OCI-M2 (cell line): Measurements from ENCODE around the gene GGA3.
A peak's percentile ranks its signal among the peaks of the same experiment; 100 is the strongest.
"Not testable (repeated sequence)": the region's sequence is repeated elsewhere in the genome, so short reads cannot be mapped to it uniquely, and the experiment has no call there.

ENCODE experiments used
- DNase-seq: peaks from one replicate; lab custom pipeline; 2025; ENCODE audit not compliant: unreplicated experiment; lab: John Stamatoyannopoulos, UW

Gene GGA3

DNA sequence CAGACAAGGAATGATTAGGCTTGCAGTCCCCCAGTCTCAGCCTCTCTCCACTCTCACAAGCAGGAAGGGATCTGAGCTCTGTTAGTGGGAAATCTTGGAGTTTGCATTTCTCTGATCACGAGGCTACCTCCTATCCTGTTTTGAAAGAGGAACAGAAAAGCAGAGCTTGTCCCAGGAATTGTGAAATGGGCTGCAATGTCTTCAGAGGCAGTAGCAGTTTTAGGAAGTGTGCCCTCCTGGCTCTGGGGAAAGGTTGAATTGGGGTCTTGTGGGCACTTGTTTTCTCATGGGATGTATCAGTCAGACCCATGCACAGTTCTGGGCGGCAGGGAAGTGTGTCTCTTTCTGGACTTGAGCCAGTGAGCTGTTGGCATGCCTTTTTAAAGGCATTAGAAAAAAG, 33.1 kb downstream of the GGA3 start:
- no peak for DNase-seq

DNA sequence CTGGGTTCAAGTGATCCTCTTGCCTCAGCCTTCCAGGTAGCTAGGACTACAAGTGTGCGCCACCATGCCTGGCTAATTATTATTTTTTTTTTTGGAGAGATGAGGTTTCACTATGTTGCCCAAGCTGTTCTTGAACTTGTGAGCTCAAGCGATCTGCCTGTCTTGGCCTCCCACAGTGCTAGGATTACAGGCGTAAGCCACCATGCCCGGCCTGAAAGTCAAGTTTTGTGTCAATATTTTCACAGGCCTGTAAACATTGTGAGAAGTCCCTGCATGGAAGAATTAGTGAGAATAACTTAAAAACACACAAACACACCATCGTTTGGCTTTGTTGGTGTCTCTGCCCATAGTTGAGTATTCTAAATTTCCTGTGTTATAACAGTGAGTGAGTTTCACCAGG, 33.7 kb downstream of the GGA3 start:
- no peak for DNase-seq

DNA sequence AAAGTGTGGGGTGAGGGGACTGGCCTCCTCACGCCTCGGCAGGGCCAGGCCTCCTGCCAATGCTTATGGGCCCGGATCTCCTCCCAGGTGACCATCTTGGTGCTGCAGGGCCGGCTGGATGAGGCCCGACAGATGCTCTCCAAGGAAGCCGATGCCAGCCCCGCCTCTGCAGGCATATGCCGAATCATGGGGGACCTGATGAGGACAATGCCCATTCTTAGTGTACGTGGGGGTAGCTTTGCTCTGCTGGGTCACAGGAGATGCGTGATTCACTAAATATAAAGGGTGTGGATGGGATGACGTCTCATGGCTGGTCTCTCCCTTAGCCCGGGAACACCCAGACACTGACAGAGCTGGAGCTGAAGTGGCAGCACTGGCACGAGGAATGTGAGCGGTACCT, 36.4 kb downstream of the GGA3 start:
- no peak for DNase-seq

DNA sequence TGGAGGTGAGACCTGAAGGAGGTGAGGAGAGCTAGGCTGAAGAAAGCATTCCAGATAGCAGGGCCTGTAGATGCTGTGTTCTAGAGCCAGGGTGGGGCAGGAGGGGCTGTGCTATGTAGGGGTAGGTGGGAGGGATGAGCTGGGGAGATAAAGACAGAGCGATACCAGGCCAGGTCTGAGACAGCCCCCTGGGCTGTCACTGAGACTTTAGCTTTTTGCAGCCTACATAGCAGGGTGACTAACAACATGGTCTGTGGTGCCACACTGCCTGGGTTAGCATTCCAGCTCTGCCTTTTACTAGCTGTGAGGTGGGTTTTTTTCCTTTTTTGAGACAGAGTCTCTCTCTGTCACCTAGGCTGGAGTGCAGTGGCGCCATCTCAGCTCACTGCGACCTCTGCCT, 41.6 kb downstream of the GGA3 start:
- no peak for DNase-seq

DNA sequence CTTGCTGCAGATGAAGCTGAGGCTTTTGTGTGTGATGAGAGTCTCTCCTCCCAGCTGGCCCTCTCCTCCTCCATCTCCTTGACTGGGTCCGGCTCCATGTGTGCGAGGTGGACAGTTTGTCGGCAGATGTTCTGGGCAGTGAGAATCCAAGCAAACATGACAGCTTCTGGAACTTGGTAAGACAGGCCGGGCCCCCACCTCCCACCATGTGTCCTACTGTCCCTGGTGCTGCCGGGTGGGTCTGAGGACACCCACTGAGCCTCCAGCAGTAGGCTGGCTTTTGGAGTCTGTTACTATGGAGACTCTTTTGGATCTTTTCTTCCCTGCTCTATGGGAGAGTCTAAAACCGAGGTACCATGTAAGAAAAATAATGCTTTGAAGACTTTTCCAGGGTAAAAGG, 43.3 kb downstream of the GGA3 start:
- no peak for DNase-seq

DNA sequence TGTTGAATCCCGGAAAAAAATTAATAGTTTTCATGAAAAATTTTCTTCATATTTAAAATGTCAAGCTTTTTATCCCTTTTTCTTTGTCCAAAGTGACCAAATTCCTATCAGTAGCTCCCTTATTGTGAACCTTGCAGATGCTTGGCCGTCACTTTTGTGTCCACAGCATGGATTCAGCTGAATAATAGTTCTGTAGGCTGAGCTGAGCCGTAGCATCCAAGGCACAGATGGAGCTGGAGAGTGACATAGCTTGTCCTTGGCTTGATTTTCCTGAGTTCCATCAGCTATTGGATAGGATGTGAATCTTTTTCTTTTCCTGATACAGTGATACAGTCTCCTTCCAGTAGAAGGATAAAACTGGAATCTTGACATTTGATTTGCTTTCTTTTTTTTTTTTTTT, 52.3 kb downstream of the GGA3 start:
- DNase-seq = no peak

DNA sequence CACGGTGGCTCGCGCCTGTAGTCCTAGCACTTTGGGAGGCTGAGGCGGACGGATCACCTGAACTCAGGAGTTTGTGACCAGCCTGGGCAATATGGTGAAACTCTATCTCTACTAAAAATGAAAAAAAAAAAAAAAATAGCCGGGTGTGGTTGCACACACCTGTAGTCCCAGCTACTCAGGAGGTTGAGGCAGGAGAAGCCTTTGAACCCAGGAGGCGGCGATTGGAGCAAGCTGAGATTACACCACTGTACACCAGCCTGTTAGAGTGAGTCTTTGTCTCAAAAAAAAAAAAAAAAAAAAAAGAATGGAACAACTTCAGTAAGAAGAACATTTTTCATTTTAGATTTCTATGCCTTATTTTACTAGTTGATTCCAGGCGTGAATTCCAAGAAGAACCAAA, 53.2 kb downstream of the GGA3 start:
- DNase-seq = no peak

DNA sequence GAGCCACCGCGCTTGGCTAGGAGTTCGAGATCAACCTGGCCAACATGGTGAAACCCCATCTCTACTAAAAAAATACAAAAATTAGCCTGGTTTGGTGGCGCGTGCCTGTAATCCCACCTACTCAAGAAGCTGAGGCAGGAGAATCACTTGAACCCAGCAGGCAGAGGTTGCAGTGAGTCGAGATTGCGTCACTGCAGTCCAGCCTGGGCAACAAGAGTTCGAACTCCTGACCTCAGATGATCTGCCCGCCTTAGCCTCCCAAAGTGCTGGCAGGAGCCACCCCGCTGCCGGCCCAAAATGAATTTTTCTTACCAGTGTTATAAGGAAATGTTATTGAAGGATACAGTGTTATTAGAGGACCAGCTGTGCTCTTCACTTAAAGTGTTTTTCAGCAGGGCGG, 53.6 kb downstream of the GGA3 start:
- no peak for DNase-seq

DNA sequence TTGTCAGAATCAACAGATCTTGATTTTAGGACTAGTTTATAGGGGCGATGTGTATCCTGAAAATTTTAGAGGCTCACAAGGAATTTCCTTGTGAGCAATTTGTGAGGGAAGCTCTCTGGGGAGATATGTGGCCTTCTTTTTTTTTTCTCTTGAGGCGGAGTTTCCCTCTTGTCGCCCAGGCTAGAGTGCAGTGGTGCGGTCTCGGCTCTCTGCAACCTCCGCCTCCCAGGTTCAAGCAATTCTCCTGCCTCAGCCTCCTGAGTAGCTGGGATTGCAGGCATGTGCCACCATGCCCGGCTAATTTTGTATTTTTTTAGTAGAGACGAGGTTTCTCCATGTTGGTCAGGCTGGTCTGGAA, 54.4 kb downstream of the GGA3 start:
- not testable (repeated sequence) for DNase-seq

DNA sequence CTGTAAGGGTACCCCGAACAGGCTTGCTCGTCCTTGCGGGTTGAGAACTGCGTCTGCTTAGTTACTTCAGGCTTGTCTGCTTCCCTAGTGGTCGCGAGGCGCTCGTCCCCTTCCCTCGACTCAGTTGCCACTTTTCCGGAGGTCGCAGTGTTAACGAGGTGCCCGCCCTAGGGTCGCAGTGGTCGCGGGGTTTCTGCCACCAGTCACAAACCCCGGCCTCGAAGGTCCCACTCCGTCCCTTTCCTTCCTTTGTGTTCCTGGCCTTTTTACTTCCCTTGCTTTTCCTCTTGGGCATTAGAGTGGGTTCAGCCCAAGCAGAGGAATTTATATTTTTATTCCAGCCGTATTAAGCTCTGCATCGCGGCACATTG, 55.6 kb downstream of the GGA3 start:
- DNase-seq = no peak

DNA sequence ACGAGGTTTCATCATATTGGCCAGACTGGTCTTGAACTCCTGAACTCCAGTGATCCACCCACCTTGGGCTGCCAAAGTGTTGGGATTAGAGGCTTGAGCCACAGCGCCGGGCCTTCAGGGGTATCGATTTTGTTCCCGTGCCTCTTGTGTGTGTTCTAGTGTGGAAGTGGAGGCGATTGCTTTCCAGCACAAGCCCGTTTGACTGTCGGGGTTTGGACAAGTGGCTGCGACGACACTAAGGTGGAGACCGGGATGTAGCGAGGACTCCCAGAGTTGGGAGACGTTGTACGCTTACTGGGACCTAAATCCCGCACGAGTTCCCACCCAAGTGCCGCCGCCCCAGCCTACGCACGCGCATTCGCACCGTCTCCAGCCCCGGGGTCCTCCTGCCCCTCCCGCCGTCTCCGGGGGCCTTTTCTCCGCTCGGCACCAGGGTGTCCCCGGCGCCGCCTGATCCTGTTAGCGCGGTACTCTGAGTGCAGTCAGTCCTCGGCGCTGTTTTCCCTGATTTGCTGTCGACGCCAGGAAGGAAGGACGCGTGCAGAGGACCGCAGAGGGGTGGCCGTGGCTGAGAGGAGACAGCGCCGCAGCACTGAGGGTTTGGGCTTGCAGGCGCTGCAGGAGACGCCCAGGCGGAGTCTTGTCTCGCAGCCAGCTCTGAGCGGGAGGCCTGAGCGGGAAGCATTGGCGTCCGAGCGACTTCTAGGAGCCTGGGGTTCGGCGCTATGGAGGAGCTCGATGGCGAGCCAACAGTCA, 56.2 kb downstream of the GGA3 start, which contains the start of gene NUP85:
NUP85 (plus strand) TSS at position 643 of the 756 bp plus-strand sequence; CDS start at position 726, 83 bp downstream.
- peak; percentile 79 for DNase-seq

DNA sequence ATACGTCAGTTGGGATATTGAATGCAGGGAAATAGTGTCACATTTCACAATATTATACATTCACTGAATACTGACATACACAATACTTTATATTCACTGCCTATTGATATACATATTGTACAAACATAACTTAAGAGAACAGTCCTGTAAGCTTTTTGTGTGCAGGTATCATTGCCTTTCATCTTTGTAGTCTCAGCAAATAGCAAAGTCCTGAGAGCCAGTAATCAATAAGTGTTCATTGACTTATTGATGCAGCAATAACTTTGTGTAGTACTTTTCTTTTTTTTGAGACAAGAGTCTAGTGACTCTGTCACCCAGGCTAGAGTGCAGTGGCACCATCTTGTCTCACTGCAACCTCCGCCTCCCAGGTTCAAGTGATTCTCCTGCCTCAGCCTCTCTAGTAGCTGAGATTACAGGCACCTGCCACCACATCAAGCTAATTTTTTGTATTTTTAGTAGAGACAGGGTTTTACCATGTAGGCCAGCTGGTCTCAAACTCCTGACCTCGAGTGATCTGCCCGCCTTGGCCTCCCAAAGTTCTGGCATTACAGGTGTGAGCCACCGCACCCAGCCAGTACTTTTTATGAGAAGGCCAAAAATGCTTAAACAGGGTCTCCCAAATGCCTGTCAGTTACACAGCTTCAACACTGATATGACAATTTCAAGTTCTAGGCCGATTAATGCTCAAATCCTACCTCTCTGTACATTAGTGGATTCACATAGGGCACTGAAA, 61.4 kb downstream of the GGA3 start:
- no peak for DNase-seq

DNA sequence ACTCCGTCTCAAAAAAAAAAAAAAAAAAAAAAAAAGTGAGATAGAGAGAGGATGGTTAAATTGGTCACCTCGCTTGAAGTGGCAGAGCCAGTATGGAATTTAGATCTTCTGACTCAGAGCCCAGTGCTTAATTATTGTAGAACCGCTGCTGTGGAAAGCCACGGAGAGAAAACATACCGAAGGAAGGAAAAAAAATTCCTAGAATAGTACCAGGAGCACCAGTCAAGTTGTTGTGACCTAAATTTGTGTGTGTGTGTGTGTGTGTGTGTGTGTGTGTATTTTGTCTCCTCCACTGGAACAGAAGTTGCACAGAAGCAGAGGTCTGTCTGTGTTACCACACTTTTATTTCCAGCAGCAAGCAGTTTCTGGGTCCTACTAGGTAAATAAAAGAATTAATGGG, 66.5 kb downstream of the GGA3 start:
- DNase-seq = no peak

DNA sequence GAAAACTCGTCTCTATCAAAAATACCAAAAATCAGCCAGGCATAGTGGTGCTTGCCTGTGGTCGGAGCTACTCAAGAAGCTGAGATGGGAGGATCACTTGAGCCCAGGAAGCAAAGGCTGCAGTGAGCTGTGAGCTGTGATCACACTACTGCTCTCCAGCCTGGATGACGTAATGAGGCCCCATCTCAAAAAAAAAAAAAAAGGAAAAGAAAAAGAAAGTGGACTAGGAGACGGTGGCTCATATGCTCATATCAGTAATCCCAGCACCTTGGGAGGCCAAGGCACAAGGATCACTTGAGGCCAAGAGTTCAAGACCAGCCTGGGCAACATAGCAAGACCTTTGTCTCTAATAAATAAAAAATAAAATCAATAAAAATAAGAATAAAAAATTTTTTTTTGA, 69.8 kb downstream of the GGA3 start:
- DNase-seq = no peak

DNA sequence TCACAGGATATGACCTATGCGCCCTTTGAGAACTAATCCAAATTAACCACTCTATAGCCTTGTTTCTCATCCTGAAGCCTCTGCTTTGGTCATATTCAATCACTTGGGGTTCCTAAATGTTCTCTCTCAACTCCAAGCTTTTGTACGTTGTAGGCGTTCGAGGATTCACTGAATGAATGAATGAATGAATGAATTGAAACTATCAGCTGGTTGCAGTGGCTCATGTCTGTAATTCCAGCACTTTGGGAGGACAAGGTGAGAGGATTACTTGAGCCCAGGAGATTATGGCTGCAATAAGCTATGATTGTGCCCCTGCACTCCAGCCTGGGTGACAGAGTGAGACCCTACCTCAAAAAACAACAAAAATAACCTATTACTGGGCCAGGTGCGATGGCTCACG, 72.8 kb downstream of the GGA3 start:
- DNase-seq = no peak
